Parietal lobe (tissue), 1 donor: ENCODE data around the gene TSPY2. TPM values are rescaled to one million over a fixed set of nuclear protein-coding genes. Genes with fewer than 3 reads are reported as not detected.

ENCODE experiments used
- total RNA-seq: library from RNA; depleted of rRNA; stranded (reverse); fragments of >200 nt; gene quantifications from one replicate; pipeline ENCODE4 v1.2.3, GENCODE V29; 2014

Gene TSPY2, protein sequence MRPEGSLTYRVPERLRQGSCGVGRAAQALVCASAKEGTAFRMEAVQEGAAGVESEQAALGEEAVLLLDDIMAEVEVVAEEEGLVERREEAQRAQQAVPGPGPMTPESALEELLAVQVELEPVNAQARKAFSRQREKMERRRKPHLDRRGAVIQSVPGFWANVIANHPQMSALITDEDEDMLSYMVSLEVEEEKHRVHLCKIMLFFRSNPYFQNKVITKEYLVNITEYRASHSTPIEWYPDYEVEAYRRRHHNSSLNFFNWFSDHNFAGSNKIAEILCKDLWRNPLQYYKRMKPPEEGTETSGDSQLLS
- total RNA-seq, result not detected

DNA sequence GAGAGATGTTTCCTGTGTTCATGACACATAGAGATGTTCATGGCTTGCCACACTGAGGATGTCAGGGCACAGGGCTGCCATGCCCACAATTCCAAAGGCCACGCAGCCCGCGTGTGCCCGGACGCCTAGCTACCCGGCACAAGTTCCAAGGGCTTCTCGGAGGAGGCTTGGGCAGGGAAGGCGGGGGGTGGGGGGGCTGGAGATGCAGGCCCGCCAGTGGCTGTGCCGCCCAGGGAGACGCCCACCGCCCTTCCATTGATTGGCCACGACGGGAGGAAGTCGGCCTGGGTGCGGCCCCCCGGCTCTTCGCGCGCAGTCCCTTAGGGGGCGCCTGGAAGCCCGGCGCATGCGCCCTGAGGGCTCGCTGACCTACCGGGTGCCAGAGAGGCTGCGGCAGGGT lies at the start of gene TSPY2:
Gene TSPY2, plus strand, starts transcription at position 301 of the 400 bp plus-strand sequence. Its CDS starts 46 bp downstream, at position 347.

